Muscle of back (tissue), 11 donors: ENCODE measurements around the gene VENTX. TPM values are rescaled to one million over a fixed set of nuclear protein-coding genes. Genes with fewer than 3 reads are reported as not detected.

Source experiments
- DNase-seq, 3 donors: peaks; one replicate each; pipeline versions ENCODE4 v3.0.0 to v3.0.0-alpha.2; 2013
- polyA plus RNA-seq, 10 donors: library from polyadenylated mRNA; unstranded; fragments of 120-200 nt; gene quantifications; one replicate each; pipeline ENCODE4 v1.2.1, GENCODE V29; 2013; ENCODE audit not compliant: insufficient read length in 10 of 10

Gene VENTX
- polyA plus RNA-seq, 10 donors, result 0.09 to 0.24 (median 0.18) TPM

- DNase-seq, result no peak
These were observed 2.3 kb upstream of the VENTX start for GRCh38 chr10:133235265-133235855.

- DNase-seq, result no peak
These were observed 1.7 kb upstream of the VENTX start for GRCh38 chr10:133235932-133236331.

- no peak for DNase-seq
These were observed 1.0 kb upstream of the VENTX start for GRCh38 chr10:133236401-133237240.

GRCh38 chr10:133237241-133237587 lies 441 bp upstream of the VENTX start:
- DNase-seq, result no peak

- no peak for DNase-seq
These were observed 780 bp downstream of the VENTX start for GRCh38 chr10:133238466-133238804.

- no peak for DNase-seq
These were observed 2.3 kb downstream of the VENTX start for GRCh38 chr10:133239990-133240389.

GRCh38 chr10:133241501-133242205 lies 4.0 kb downstream of the VENTX start:
- DNase-seq, result no peak

- no peak for DNase-seq
These were observed 5.1 kb downstream of the VENTX start for GRCh38 chr10:133242611-133243356.

GRCh38 chr10:133243593-133243992 lies 5.9 kb downstream of the VENTX start:
- no peak for DNase-seq

GRCh38 chr10:133245439-133246235 lies 8.0 kb downstream of the VENTX start:
- no peak for DNase-seq

- DNase-seq, result no peak
These were observed 8.6 kb downstream of the VENTX start for GRCh38 chr10:133246236-133246626.

GRCh38 chr10:133247681-133248333 lies 10.2 kb downstream of the VENTX start:
- no peak for DNase-seq

- DNase-seq, result no peak
These were observed 10.7 kb downstream of the VENTX start for GRCh38 chr10:133248334-133248715.

GRCh38 chr10:133249094-133249780 lies 11.6 kb downstream of the VENTX start:
- DNase-seq, result no peak

GRCh38 chr10:133249975-133250754 lies 12.5 kb downstream of the VENTX start:
- no peak for DNase-seq

GRCh38 chr10:133251388-133252222 lies 13.9 kb downstream of the VENTX start:
- no peak for DNase-seq

GRCh38 chr10:133252223-133252552 lies 14.5 kb downstream of the VENTX start:
- no peak for DNase-seq

GRCh38 chr10:133253361-133253955 lies 15.8 kb downstream of the VENTX start:
- no peak for DNase-seq
